ENCODE measurements around the gene LEO1. TPM values are rescaled to one million over a fixed set of nuclear protein-coding genes. Genes with fewer than 3 reads are reported as not detected.

LEO1 gene
- total and polyA plus RNA-seq, 11 donors: 4.9 to 12.6 (median 8.3) TPM

GRCh38 chr15:51924156-51925068, 47.2 kb downstream of the LEO1 start:
- Histone ChIP-seq H3K36me3 (peaks cover 0 to 87% (median 54%) of the 10 kb centered on the region in 9 donors), H3K27ac (peak overlapping the region in 11 of 12 donors; percentile 50 to 91 (median 80)), H3K27me3 (no peaks in the 10 kb centered on the region), H3K4me1 (peaks cover 0 to 12% (median 2%) of the 10 kb centered on the region in 12 donors), H3K9me3 (no peaks in the 10 kb centered on the region), H3K4me3 (peak overlapping the region in 7 of 12 donors; percentile 1 to 44 (median 24))
- TF ChIP-seq CTCF (IDR thresholded peaks at IDR 0.05) (no peak), POLR2A (IDR thresholded peaks at IDR 0.05) (no peak)
- 51 to 58% (median 53%) methylated on average over 11 of the region's 11 CpGs for WGBS, 4 donors
- peak in 3 of 5 donors; percentile 13 to 57 (median 45) for DNase-seq
- intact Hi-C loops (cut with DNase I): no loop called here
- peak; percentile 92 to 94 (median 93) for ATAC-seq

DNA sequence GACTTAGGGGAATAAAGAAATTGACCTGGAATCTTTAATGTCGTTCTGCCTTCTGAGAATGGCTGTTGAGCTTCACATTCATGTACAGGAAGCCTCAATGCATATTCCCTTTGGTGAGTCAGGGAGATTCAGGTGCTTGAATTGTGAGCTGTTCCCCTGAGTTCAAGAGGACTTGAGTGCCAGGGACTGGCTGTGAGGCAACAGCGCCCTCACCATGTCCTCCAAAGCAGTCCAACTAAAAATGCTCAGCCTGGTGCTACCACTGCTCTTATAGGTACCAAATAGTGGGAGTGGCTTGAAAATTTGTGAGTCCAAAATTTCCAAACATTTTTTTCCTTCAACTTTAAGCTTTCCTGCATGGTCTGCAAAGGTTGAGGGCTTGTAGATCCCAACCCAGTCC, 54.1 kb downstream of the LEO1 start:
- peak in 2 of 12 donors; percentile 8 to 9 for TF ChIP-seq CTCF (IDR thresholded peaks at IDR 0.05)
- no peak for TF ChIP-seq POLR2A (IDR thresholded peaks at IDR 0.05)
- no peak overlapping the region for H3K4me3 ChIP-seq
- no peaks in the 10 kb centered on the region for H3K27me3 ChIP-seq
- H3K4me1 ChIP-seq: no peaks in the 10 kb centered on the region
- intact Hi-C loops (cut with DNase I): no loop called here
- no peaks in the 10 kb centered on the region for H3K9me3 ChIP-seq
- ATAC-seq: no peak
- H3K27ac ChIP-seq: no peak overlapping the region
- no peak for DNase-seq
- 83 to 86% (median 85%) methylated on average over 2 of the region's 2 CpGs for WGBS, 4 donors
- H3K36me3 ChIP-seq: peaks cover 0 to 94% (median 84%) of the 10 kb centered on the region in 9 donors

DNA sequence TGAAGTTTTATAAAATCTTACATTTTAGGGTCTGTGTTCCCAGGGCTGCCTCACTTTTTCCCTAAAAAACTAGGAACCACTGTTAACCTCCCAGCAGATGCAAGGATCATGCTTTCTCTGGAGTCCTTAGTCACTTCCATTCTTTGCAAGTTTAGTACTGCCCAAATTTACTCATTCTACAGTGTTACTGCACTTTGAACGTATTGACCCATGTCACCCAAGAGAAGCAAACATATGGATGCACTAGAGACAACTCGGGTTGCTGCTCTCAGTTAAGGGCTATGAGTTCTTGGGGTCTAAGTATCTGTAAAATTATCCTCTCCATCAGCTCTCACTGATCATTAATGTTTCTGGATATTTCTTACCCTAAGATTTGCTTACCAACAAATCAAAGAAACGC, 59.0 kb downstream of the LEO1 start:
- whole genome bisulfite sequencing, 4 donors: 96 to 100% (median 98%) methylated on average over 3 of the region's 3 CpGs
- intact Hi-C loops (cut with DNase I): no loop called here

More for the DNA sequence above, 59.0 kb downstream of the LEO1 start:
- Histone ChIP-seq H3K4me1 (no peaks in the 10 kb centered on the region), H3K36me3 (peaks cover 0 to 95% (median 85%) of the 10 kb centered on the region in 9 donors), H3K4me3 (no peak overlapping the region), H3K9me3 (no peaks in the 10 kb centered on the region), H3K27me3 (no peaks in the 10 kb centered on the region), H3K27ac (no peak overlapping the region)
- no peak for ATAC-seq
- TF ChIP-seq CTCF (IDR thresholded peaks at IDR 0.05): no peak
- TF ChIP-seq POLR2A (IDR thresholded peaks at IDR 0.05): no peak
- DNase-seq: no peak

Measured in heart left ventricle (tissue), 16 donors.